HG03354 (cell line): ENCODE results near the gene DPH1.

Source experiments
- ATAC-seq: cut with Tn5 transposase; IDR thresholded peaks from one replicate; pipeline ENCODE4 v1.9.1; 2021; ENCODE audit warnings: mild to moderate bottlenecking; ENCODE audit not compliant: unreplicated experiment, poor library complexity, severe bottlenecking

Gene DPH1

DNA sequence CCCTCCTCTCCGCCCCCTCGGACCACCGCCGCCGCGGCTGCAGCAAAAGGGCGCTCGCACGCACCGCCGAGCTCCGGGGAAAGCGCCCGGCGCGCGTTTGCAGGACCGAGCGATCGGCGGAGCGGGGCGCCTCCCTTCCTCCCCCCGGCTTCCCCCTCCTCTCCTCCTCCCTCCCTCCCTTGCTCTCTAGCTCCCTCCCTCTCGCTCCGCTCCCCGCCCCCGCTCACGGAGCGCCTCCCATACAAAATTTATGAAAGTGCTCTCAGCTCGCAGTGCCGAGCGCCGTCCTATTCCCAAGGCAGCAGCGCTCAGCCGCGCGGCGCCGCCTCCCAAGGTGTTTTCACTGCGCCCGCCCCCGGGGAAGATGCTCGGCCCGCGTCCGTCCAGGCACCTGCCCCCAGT is 4.7 kb upstream of the DPH1 start, which contains the start of gene RTN4RL1:
Gene RTN4RL1, minus strand, starts transcription at position 115 of the 402 bp plus-strand sequence. CDS start 469 bp downstream, outside the sequence.
- no peak for ATAC-seq

DNA sequence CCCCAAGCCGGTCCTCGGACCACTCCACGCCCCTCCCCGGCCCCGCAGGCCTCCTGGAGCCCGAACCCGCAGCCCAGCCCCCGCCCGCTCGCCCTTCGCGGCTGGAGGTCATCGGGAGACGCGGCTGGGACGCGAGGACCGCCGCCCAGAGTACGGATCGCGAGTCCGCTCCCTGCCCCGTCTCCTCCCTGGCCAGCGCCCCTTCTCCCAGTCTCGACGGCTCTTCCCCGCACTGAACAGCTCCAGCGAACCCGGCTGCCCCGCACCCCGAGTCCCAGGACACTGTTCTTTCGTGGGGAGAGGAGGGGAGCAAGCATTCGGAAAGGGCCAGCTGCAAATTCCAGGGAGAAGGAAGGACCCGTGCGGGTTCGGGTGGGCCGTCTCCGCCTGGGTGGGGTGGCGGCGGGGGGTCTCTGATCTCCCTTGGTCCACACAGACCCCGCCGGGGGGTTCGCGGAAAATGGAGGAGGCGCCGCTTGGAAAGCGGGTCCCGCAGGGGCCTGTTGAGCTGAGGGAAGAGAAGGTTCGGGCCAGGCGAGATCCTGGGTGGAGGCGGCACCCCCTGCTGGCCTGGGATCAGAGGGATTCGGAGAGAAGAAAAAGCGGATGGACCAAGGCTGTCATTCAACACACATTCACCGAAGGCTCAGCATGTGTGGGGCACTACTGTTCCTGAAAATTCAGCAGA is 4.2 kb upstream of the DPH1 start:
- no peak for ATAC-seq

DNA sequence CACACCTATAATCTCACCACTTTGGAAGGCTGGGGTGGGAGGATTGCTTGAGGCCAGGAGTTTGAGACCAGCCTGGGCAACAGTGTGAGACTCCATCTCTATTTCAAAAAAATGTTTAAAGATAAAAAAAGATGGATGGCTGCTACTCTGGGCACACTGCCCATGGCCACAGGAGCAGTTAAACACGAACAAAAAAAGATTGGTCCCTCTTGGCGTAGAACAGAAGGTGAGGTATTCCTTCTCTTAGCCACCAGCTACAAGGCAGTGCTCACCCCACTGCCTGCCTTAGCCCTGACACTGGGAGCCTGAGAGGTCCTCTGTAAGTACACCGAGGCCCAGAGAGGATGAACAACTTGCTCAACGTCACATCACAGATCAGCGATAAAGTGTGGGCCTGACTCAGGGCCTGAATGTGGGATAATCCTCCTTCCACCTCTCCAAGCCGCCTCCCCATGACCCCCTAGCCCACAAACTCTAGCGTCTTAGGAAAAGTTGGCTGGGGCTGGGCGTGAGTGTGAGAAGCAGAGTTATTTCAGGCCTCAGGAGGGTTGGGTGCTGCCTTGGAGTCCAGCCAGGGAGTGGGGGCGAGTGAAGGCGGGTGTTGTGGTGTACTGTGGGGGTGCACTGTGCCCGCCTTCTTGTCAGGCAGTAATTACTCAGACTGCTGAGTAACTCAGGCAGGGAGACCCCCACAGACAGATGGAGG is 2.3 kb upstream of the DPH1 start:
- no peak for ATAC-seq

DNA sequence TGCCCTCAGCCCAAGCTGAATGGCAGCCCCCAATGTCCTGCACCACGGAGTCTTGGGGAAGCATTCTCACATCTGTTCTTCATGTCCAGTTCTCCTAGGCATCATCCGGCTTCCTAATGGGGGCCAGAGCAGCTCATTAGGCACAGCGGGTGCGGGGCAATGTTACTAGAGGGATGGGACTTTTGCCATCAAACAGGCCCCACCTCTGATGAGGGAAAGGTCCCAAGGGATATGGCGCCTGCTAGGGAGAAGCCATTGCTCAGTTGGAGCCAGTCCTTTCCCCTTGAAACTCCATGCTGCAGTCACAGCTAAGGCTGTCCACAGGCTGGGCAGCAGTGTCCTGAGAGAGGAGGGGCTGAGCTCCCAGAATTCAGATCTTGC is 1.7 kb upstream of the DPH1 start:
- ATAC-seq = no peak

DNA sequence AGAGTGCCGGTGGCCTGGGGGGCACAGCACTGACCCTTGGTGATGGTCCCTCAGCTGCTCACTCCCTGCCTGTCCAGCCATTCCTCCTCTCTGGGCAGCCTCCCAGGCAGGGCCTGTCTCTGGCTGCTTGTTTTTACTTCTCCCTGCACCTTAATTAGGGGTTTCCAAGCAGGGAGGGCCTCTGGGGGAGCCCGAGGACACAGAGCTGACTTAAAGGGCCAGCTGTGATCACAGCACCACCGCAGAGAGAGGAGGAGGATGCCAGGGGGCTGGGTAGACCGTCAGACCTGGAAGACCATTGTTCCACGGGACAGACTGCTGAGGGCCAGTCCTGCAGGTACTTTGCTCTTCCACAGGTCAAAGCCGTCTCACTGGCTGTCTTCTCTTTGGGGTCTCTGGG is 1.2 kb upstream of the DPH1 start:
- no peak for ATAC-seq

DNA sequence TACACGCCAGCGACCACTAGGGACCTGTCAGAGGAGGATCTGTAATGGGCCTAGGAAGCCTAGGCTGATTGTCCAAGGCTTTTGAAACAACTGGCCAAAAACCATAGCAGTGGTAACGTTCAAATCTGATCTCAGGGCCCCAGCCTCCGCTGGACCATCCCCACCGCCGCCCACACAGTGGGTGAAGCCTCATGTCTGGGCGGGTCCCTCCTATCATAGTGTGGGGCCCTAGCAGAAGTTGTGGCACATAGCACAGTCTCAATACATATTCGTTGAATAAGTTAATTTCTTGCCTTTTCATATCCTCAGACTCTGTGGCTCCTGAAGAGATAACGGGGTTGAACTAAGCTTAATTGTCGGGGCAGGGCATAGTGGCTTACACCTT is 818 bp downstream of the DPH1 start:
- peak; percentile 10 for ATAC-seq

DNA sequence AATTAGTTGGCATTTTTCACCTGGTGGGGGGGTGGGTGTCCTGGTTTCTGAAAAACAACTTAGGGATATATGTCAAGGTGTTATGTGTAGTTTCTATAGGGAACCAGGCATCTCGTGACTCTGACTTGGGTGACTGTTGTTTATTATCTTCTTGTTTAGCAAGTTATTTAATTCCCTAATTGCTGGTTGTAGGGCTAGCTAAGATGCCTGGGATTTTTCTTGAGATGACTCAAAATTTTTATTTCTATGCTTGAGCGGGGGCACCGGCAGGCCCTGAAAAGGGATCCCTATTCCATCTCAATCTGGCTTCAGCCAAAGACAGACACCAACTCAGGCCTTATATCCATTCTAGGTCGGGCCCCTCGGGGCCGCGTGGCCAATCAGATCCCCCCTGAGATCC is 3.2 kb downstream of the DPH1 start:
- ATAC-seq = no peak

DNA sequence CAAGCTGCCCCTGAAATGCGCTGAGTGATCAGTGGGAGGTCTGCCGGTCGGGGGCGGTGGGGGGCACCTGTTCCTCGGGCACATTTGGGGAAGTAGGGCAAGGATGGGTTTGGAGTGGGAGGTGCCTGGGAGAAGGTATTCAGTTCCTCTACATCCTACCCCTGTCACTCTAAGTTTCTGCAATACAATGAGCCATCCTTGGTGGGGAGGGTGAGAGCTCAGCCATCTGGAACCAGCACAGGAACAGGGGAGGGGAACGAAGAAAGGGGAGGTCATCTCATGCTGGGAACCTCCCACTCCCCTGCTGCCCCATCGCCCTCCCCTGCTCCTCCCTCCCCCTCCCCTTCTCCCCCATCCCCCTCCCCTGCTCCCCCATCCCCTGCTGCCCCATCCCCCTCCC is 4.2 kb downstream of the DPH1 start:
- ATAC-seq = no peak

DNA sequence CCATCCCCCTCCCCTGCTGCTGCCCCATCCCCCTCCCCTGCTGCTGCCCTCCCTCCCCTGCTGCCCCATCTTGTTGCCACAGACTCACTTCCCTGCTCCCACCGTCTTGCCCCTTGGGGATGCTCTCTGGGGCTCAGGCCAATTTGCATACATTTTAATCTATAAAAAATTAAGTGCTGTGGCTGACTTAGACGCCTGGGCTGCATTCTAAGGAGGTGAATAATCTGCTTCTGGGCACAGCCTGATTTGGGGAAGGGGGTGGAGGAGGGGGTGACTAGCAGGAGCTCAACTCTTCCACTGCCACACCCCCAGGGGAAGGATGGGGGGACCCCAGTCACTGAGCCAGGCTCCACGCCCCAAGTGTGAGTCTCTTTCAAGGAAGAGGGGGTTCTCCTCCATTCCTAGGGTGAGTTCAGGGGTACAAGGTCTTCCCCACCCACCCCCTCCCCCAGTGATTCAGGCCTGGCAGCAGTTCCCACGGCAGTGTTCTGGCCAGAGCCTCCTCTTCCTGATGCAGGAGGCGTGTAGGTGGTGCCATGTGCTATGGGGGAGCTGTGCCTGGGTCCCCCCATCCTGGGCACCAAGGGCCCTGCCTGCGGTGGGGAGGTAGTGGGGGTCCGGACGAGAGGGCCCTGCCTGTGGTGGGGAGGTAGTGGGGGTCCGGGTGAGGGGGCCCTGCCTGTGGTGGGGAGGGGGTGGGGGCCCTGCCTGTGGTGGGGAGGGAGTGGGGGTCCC is 5.0 kb downstream of the DPH1 start:
- ATAC-seq = no peak

DNA sequence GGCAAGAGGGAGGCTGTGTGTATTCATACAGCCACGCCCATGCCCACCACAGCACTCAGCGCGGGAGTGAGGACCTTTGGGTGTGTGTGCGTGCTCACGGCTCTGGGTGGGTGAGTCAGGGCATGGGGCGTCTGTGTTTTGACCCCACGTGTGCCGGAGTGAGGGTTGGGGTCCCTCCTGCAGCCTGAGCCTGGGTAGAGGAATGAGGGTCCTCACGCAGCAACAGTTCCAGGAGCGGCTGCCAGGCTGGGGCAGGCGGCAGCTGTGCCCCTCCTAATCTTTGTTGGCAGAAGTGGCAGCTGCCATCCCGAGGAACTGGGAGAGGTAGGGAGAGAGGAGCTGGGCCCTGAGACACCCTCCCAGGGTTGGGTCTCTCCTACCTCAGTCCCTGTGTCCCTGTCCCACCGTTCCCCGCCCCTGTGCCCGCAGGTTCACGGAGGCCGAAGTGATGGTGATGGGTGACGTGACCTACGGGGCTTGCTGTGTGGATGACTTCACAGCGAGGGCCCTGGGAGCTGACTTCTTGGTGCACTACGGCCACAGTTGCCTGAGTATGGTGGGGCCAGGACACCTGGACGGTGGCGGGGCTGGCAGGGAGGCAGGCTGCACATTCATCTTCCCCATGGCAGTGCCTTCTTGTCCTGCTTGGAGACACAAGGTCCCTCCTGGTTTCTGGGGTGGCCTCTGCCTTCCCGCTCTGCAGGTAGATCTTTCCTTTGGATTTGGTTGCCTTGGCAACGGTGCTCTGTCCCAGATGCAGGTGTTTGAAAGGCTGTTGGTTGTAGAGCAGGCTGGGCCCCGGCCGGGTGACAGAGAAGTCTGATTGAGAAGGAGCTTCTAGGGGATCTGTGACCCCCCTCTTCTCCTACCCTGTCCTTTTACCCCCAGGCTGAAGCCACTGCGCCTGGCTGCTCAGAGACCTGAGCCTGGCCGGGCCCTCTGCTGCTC is 5.9 kb downstream of the DPH1 start:
- no peak for ATAC-seq

DNA sequence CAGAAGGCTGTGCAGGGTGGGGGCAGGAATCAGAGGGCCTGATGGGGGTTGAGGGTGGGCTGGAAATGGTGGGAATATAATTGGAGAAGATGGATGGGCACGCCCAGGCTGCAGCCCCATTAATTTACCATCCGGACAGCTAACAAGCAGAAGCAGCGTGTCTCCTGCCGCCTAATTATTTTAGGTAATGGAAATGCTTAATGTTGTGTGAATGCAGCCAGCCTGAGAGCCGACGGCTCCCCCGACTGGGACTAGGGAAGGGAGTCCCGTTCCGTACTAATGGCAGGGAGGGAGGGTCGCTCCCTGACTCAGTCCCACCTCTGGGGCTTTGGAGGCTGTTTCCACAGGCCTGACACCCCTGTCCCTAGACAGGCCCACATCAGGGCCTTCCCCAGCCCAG is 7.2 kb downstream of the DPH1 start:
- no peak for ATAC-seq

DNA sequence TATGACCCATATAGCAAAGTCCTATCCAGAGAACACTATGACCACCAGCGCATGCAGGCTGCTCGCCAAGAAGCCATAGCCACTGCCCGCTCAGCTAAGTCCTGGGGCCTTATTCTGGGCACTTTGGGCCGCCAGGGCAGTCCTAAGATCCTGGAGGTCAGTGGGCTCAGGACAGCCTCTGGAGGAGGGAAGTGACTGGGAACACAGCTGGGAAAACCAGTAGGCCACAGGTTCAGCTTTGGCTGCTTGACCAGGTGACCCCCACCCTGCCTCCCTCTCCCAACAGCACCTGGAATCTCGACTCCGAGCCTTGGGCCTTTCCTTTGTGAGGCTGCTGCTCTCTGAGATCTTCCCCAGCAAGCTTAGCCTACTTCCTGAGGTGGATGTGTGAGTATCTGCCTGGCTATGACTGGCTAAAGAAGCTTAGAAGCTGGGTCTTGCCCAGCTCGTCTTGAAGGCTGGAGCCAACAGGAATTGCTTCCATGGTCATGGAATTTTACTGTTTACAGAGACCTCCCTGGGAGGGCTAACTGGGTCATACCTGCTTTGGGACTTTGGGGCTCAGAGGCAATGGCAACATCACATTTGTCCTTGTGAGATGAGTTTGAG is 10.4 kb downstream of the DPH1 start:
- no peak for ATAC-seq

DNA sequence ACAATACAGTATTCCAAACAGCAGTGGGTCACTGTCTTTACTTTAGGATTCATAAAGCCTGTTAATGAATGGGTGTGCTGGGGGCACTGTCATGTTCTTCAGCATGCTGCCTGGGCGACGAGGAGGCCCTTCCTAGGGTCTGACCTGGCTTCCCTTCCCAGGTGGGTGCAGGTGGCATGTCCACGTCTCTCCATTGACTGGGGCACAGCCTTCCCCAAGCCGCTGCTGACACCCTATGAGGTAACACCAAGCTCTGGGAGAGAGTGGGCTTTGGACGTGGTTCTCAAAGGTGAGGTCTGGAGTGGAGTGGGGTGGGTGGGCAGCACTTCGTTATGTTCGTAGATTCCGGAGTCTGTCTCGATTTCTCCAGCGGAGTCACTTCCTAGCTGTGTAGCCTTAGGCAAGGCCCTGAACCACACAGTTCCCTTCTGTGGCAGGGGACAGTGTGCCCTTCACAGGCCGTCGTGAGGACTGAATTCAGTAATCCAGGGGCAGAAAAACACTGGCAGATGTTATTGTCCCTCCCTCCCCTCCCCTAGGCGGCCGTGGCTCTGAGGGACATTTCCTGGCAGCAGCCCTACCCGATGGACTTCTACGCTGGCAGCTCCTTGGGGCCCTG is 11.1 kb downstream of the DPH1 start:
- ATAC-seq = no peak

DNA sequence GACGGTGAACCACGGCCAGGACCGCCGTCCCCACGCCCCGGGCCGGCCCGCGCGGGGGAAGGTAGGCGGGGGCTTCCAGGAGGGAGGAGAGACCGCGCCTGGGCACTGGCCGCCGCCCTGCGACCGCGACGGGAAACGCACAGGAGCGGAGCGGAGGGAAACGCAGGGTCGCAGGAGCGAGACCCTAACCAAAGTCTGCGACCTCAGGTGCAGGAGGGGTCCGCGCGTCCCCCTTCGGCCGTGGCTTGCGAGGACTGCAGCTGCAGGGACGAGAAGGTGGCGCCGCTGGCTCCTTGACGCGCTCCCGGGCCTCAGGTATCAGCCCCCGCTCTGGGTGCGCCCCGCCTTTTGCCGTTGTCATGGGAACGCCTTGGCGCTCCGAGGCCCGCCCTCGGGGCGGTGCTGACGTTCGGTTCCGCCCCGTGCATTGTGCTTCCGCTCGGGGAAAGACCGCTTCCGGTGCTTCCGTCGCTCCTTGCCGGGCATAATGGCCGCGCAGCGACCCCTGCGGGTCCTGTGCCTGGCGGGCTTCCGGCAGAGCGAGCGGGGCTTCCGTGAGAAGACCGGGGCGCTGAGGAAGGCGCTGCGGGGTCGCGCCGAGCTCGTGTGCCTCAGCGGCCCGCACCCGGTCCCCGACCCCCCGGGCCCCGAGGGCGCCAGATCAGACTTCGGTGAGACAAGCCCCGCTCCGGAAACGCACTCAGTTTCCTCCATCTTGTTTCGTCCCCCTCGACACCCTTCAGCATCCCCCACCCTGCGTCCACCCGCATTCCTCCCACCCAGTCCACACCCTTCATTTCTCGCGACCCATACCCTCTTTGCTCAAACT is 11.8 kb downstream of the DPH1 start, which contains the start of gene OVCA2:
Gene OVCA2, plus strand, starts transcription at position 462 of the 829 bp plus-strand sequence. Its CDS starts 26 bp downstream, at position 488.
- peak; percentile 94 for ATAC-seq

DNA sequence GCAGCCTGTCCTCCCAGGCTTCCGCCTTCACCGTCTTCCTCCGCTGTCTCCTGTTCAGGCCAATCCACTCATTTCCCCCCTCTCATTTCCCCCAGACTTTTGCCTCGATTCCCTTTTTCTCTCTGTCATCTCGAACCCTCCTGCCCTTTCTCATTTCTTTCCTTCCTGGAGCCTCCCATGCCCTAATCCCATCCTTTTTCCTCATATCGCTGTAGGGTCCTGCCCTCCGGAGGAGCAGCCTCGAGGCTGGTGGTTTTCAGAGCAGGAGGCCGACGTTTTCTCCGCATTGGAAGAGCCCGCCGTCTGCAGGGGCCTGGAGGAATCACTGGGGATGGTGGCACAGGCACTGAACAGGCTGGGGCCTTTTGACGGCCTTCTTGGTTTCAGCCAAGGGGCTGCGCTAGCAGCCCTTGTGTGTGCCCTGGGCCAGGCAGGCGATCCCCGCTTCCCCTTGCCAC is 12.5 kb downstream of the DPH1 start:
- no peak for ATAC-seq

DNA sequence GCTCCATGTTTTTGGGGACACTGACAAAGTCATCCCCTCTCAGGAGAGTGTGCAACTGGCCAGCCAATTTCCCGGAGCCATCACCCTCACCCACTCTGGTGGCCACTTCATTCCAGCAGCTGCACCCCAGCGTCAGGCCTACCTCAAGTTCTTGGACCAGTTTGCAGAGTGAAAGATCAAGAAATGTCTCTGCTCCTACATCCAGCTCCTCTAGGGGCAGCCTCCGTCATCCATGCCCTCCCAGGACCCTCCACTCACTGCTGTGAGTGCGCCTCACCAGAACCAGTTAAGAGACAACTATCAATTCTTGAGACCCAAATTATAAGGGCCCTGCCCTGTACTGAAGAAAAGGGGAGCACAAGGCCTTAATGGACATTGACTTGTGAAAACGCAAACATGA is 13.0 kb downstream of the DPH1 start:
- no peak for ATAC-seq

DNA sequence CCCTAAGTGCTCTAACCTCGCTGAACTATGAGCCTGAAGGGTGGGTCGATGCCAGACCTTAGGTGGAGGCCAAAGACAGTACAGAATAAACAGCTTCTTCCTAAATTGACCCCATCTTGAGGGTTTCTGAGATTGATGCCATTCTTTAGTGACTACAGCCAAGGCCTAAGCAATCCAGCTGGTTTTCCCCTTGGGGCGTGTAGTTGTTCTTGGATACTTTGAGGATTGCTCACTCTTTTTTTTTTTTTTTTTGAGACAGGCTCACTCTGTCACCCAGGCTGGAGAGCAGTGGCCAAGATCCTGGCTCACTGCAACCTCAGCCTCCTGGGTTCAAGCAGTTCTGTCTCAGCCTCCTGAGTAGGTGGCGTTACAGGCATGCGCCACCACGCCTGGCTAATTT is 13.8 kb downstream of the DPH1 start:
- ATAC-seq = no peak
